GM19099 (cell line): Measurements from ENCODE around the gene IFT27.

ENCODE experiments used
- POLR2A ChIP-seq: IDR thresholded peaks from 3 replicates; pipeline ENCODE4 v1.6.1; 2011; ENCODE audit warnings: low read depth; ENCODE audit not compliant: insufficient read length; ENCODE audit errors: extremely low read depth

The IFT27 gene

GRCh38 chr22:36760786-36761185, 15.1 kb downstream of the IFT27 start:
- TF ChIP-seq POLR2A, result no peak

- TF ChIP-seq POLR2A, result no peak
Measured at GRCh38 chr22:36759481-36760159, 16.3 kb downstream of the IFT27 start.

GRCh38 chr22:36758792-36759271, 17.1 kb downstream of the IFT27 start:
- no peak for TF ChIP-seq POLR2A

GRCh38 chr22:36757668-36758211, 18.2 kb downstream of the IFT27 start:
- TF ChIP-seq POLR2A, result no peak

- TF ChIP-seq POLR2A, result no peak
Measured at GRCh38 chr22:36756746-36757655, 18.9 kb downstream of the IFT27 start.

GRCh38 chr22:36756031-36756430, 19.9 kb downstream of the IFT27 start:
- no peak for TF ChIP-seq POLR2A

GRCh38 chr22:36755316-36755715, 20.6 kb downstream of the IFT27 start:
- TF ChIP-seq POLR2A, result no peak

- TF ChIP-seq POLR2A, result no peak
Measured at GRCh38 chr22:36753916-36754315, 22.0 kb downstream of the IFT27 start.

GRCh38 chr22:36753120-36753802, 22.7 kb downstream of the IFT27 start:
- no peak for TF ChIP-seq POLR2A

GRCh38 chr22:36746375-36746970, 29.4 kb downstream of the IFT27 start:
- TF ChIP-seq POLR2A, result no peak

GRCh38 chr22:36745301-36745995, 30.5 kb downstream of the IFT27 start:
- no peak for TF ChIP-seq POLR2A

GRCh38 chr22:36744791-36745190, 31.1 kb downstream of the IFT27 start:
- no peak for TF ChIP-seq POLR2A

- no peak for TF ChIP-seq POLR2A
Measured at GRCh38 chr22:36744413-36744765, 31.5 kb downstream of the IFT27 start.

- TF ChIP-seq POLR2A, result no peak
Measured at GRCh38 chr22:36743591-36744412, 32.1 kb downstream of the IFT27 start.

GRCh38 chr22:36743011-36743410, 32.9 kb downstream of the IFT27 start:
- no peak for TF ChIP-seq POLR2A
